ENCODE data around the gene ACOXL.

The ACOXL gene

DNA sequence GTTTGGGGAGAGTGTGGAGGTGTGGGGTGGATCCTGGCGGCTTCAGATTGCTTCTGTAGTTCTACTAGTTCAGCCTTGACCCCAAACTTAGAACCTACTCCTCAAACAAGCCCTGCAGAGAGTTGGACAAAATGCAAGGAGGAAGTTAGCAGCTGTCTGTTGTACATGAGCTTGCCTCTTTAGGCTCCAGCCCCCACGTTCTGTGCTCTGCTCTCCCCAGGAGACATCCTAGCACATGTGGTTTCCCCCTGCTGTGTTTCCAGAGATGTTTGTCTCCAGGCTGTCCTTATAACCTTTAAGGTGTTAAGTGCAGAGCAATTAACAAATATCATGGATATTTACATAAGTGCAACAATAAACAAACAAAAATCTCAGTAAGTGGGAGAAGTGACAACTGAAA lies 111.1 kb downstream of the ACOXL start:
- DNase-seq (ENCODE audit: low read depth), result no peak
- TF ChIP-seq, protein P1, sequence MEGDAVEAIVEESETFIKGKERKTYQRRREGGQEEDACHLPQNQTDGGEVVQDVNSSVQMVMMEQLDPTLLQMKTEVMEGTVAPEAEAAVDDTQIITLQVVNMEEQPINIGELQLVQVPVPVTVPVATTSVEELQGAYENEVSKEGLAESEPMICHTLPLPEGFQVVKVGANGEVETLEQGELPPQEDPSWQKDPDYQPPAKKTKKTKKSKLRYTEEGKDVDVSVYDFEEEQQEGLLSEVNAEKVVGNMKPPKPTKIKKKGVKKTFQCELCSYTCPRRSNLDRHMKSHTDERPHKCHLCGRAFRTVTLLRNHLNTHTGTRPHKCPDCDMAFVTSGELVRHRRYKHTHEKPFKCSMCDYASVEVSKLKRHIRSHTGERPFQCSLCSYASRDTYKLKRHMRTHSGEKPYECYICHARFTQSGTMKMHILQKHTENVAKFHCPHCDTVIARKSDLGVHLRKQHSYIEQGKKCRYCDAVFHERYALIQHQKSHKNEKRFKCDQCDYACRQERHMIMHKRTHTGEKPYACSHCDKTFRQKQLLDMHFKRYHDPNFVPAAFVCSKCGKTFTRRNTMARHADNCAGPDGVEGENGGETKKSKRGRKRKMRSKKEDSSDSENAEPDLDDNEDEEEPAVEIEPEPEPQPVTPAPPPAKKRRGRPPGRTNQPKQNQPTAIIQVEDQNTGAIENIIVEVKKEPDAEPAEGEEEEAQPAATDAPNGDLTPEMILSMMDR (IDR thresholded peaks at IDR 0.05; ENCODE audit: control insufficient read depth, extremely low read depth, insufficient read depth), result no peak

DNA sequence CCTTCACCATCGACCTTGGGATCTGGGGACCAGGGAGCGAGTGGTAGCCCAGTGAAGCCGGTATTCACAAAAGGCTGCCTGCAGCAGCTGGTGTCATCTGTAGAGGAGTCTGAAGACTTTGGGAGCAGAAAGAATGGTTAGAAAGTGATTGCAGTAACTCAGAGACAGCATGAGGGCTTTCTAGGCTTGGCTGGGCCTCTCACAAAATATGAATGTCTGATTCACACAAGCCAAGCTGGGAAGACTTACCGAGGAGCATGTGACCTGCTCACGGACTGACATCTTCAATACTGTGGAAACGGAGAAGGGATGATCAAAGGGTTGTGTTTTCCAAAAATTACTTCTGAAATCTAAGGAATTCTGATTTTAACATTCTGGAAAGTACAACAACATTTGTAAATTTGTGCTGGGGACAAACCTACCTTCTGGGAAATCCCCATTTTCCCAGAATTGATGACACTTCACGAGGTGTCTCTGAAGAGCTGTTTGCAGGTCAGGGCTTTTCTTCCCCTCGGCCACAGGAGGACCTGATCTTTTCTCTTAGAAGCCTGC lies 111.7 kb downstream of the ACOXL start:
- H3K4me3 ChIP-seq (ENCODE audit: low read depth, low read length), result no peak overlapping the region
- TF ChIP-seq, protein P1 (IDR thresholded peaks at IDR 0.05; ENCODE audit: control insufficient read depth, extremely low read depth, insufficient read depth), result no peak
- DNase-seq (ENCODE audit: low read depth), result no peak

More for the DNA sequence above, 111.1 kb downstream of the ACOXL start:
- no peak overlapping the region for H3K4me3 ChIP-seq (ENCODE audit: low read depth, low read length)

DNA sequence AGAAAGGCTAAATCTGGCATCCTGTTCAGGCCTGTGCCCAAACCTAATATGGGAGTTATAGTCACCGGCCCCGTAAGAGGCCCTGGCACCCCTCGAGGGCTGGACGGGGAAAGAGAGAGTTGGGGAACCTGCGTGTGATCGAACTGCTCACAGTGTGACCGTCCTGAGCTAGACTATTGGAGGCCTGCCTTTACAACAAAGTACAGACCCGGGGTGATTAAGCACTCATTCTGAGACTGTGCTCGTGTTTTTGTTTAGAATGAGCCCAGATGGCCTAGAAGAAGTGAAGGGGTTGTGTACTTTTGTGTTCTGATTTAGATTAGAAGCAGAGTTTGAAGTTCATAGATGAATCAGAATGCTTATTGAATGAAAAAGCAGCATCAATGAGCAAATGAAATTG lies 115.3 kb downstream of the ACOXL start:
- H3K4me3 ChIP-seq (ENCODE audit: low read depth, low read length), result no peak overlapping the region
- DNase-seq (ENCODE audit: low read depth), result no peak
- TF ChIP-seq, protein P1 (IDR thresholded peaks at IDR 0.05; ENCODE audit: control insufficient read depth, extremely low read depth, insufficient read depth), result no peak

DNA sequence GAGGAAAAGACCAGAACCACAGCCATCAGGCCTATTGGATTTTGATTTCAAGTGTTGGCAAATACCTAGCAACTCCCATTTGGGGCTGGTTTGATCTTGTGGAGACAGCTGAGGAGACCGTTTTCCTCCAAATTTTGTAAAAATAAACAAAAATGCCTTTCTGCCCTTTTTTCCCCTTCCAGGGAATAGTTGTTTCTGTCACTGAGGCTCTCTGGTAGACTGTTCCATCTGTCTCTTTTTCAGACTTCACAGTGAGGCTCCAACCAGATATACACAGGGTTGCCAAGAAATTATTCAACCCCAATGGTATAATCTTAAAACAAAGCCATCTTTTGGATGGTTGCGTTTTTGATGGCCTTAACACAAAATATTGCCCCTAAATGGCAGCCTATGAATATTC lies 115.7 kb downstream of the ACOXL start:
- no peak for DNase-seq (ENCODE audit: low read depth)
- TF ChIP-seq, protein P1 (IDR thresholded peaks at IDR 0.05; ENCODE audit: control insufficient read depth, extremely low read depth, insufficient read depth), result no peak
- no peak overlapping the region for H3K4me3 ChIP-seq (ENCODE audit: low read depth, low read length)

DNA sequence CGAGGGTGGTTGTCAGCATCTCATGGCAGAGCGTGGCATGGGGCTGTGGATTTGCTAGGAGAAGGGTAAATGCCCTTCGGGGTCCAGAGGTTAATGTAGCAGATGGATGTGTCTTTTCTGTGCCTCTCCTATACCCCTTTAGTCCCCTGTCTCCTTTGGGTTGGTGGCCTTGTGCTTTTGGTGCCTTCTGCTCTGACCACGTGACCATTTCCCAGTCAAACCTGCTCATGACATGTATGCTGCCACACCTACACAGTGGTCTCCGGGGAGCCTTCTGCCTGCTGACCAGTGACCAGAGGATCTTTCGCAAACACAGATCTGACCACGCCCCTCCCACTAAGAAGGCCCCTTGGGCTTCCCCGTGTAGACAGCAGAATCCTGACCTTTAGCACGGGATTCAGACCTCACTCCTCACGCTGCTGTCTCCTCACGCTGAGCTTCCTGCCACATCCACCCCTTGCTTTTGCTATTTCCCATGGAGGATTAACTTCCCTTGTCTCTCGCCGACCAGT lies 116.2 kb downstream of the ACOXL start:
- TF ChIP-seq, protein P1 (IDR thresholded peaks at IDR 0.05; ENCODE audit: control insufficient read depth, extremely low read depth, insufficient read depth), result no peak
- no peak overlapping the region for H3K4me3 ChIP-seq (ENCODE audit: low read depth, low read length)
- no peak for DNase-seq (ENCODE audit: low read depth)

DNA sequence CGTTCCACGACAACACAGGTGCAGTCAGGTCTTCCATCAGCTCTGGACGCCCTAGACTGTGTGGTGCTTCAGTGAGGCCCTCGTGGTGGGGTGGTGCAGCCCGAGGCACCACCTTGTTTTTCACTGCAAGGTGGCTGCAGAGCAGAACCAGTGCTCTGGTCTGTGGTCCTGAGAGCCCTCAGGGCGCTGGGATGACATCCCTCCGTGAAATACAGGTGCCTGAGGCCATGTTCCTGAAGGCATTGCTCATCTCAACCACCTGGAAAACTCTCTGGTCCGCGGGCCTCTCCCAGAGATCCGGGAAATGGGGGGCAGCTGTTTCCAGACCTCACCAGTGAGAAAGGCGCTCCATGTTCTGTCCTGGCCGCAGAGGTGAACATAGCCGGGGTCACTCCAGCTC lies 119.2 kb downstream of the ACOXL start:
- no peak for DNase-seq (ENCODE audit: low read depth)
- H3K4me3 ChIP-seq (ENCODE audit: low read depth, low read length), result no peak overlapping the region
- TF ChIP-seq, protein P1 (IDR thresholded peaks at IDR 0.05; ENCODE audit: control insufficient read depth, extremely low read depth, insufficient read depth), result no peak

DNA sequence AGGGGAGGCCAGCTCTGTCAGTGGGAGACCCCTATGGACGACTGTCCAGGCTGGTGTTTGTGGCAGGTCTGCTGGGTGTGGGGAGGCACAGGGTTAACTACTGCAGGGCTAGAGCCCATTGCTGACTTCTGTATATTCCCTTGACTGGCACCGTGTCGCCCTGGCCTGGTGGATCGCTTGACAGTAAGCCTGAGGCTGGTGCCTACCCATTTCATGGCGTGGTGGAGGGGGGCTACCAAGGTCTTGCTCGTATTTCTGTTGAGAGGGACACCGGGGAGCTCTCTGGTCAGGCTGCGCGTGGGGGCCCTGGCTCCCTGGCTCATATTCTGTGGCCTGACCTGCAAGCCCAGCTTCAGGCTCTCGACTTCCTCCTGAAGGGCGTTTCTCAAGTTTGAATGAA lies 119.7 kb downstream of the ACOXL start:
- DNase-seq (ENCODE audit: low read depth), result no peak
- TF ChIP-seq, protein P1 (IDR thresholded peaks at IDR 0.05; ENCODE audit: control insufficient read depth, extremely low read depth, insufficient read depth), result no peak
- H3K4me3 ChIP-seq (ENCODE audit: low read depth, low read length), result no peak overlapping the region

Measured in LNCaP clone FGC (cell line).